ENCODE data around the gene ZNHIT6.

The ZNHIT6 gene

DNA sequence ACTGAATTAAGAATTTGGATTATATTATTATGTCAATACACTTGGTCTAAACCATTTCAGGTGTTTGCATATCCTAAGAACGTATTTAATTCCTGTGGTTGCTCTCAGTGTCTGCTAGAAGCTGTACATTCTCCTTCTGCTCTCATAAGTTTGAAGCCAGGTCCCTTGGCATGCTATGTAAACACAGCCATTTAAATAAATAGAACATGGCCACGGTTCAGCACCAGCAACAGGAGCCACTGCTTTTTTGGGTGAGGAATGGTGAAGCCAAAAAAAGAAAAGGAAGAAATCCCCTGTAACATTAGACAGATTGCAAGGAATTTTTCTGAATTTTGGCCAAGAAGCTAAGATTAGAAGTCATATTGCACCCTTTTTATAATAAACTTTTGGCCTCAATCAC lies 108.6 kb downstream of the ZNHIT6 start:
- TF ChIP-seq REST (IDR thresholded peaks at IDR 0.05; ENCODE audit: insufficient read depth in 1 of 2, low read depth in 2 of 2, low read length in 2 of 2) = no peak
- no peak for TF ChIP-seq FOXP2 (optimal IDR thresholded peaks at IDR 0.05; ENCODE audit: borderline replicate concordance, extremely low read depth, extremely low read length, insufficient read depth)

All from PFSK-1 (cell line).